Astrocyte (in vitro differentiated cells and primary cell): ENCODE data around the gene COL11A2. TPM values are rescaled to one million over a fixed set of nuclear protein-coding genes. Genes with fewer than 3 reads are reported as not detected.

ENCODE experiments used
- DNase-seq: peaks from one replicate; pipeline ENCODE4 v3.0.0-alpha.2; 2010; ENCODE audit warnings: low read depth
- FAIRE-seq: peaks from 2 replicates; lab custom pipeline; 2011; peaks lifted over from hg19 to GRCh38; lab: Jason Lieb, UNC
- H2AFZ ChIP-seq: 2 replicates; pipeline ENCODE4 v1.6.0; 2012; ENCODE audit warnings: low read depth, low read length, inconsistent platforms
- H3K27ac ChIP-seq: 2 replicates; pipeline ENCODE4 v1.5.1; 2011; ENCODE audit warnings: low read depth, low read length, inconsistent platforms
- H3K27me3 ChIP-seq: 2 replicates; pipeline ENCODE4 v1.6.0; 2011; ENCODE audit warnings: low read length, inconsistent platforms; ENCODE audit not compliant: insufficient read depth
- H3K36me3 ChIP-seq: 2 replicates; pipeline ENCODE4 v1.5.1; 2011; ENCODE audit warnings: low read length, inconsistent platforms; ENCODE audit not compliant: insufficient read depth
- H3K4me1 ChIP-seq: 2 replicates; pipeline ENCODE4 v1.5.1; 2011; ENCODE audit warnings: low read length, inconsistent platforms; ENCODE audit not compliant: insufficient read depth
- H3K4me2 ChIP-seq: 2 replicates; pipeline ENCODE4 v1.6.0; 2012; ENCODE audit warnings: low read length, inconsistent platforms
- H3K4me3 ChIP-seq: 2 replicates; pipeline ENCODE4 v1.5.1; 2011; ENCODE audit warnings: low read depth, mild to moderate bottlenecking, low read length, inconsistent platforms; ENCODE audit not compliant: insufficient read depth
- H3K79me2 ChIP-seq: 2 replicates; pipeline ENCODE4 v1.6.0; 2012; ENCODE audit warnings: mild to moderate bottlenecking, low read length, inconsistent platforms; ENCODE audit not compliant: insufficient read depth
- H3K9ac ChIP-seq: 2 replicates; pipeline ENCODE4 v1.6.0; 2012; ENCODE audit warnings: mild to moderate bottlenecking, low read length, inconsistent platforms
- H3K9me3 ChIP-seq: 2 replicates; pipeline ENCODE4 v1.5.1; 2012; ENCODE audit warnings: low read depth, mild to moderate bottlenecking, low read length, inconsistent platforms; ENCODE audit not compliant: insufficient read depth
- H4K20me1 ChIP-seq: 2 replicates; pipeline ENCODE4 v1.6.0; 2012; ENCODE audit warnings: low read length, inconsistent platforms; ENCODE audit not compliant: insufficient read depth
- H3K27ac Mint-ChIP-seq: one replicate; pipeline ENCODE4 v1.8.0; 2021; ENCODE audit warnings: mild to moderate bottlenecking, mixed read lengths; ENCODE audit not compliant: unreplicated experiment
- H3K27me3 Mint-ChIP-seq: one replicate; pipeline ENCODE4 v1.8.0; 2021; ENCODE audit warnings: low read depth, mixed read lengths; ENCODE audit not compliant: unreplicated experiment
- H3K36me3 Mint-ChIP-seq: one replicate; pipeline ENCODE4 v1.8.0; 2021; ENCODE audit warnings: low read depth, mixed read lengths; ENCODE audit not compliant: unreplicated experiment
- H3K4me1 Mint-ChIP-seq: one replicate; pipeline ENCODE4 v1.8.0; 2021; ENCODE audit warnings: low read depth, mixed read lengths; ENCODE audit not compliant: unreplicated experiment
- H3K4me3 Mint-ChIP-seq: one replicate; pipeline ENCODE4 v1.8.0; 2021; ENCODE audit warnings: mild to moderate bottlenecking, moderate library complexity, mixed read lengths; ENCODE audit not compliant: unreplicated experiment
- H3K9me3 Mint-ChIP-seq: one replicate; pipeline ENCODE4 v1.8.0; 2021; ENCODE audit warnings: mild to moderate bottlenecking, mixed read lengths; ENCODE audit not compliant: unreplicated experiment
- CTCF ChIP-seq: IDR thresholded peaks from 2 replicates; pipeline ENCODE4 v1.5.1; 2011; ENCODE audit warnings: low read depth, mild to moderate bottlenecking, inconsistent platforms, low read length, moderate library complexity; ENCODE audit not compliant: insufficient read depth
- EZH2 ChIP-seq: IDR thresholded peaks from 2 replicates; pipeline ENCODE4 v1.6.1; 2012; ENCODE audit warnings: mild to moderate bottlenecking, low read length, inconsistent platforms; ENCODE audit not compliant: insufficient read depth
- total RNA-seq: library from RNA; stranded (reverse); gene quantifications from 2 replicates; pipeline ENCODE4 v1.2.1, GENCODE V29; 2021

Gene COL11A2
- total RNA-seq, 1 donor from 2014 or later = 1.3 TPM

- H3K4me3 Mint-ChIP-seq = peak within 1 kb of the TSS; percentile 99
- Histone ChIP-seq H3K4me1 (peaks cover 63% of the 10 kb centered on the region), H3K9ac (peak within 1 kb of the TSS; percentile 100), H3K9me3 (no peaks in the 10 kb centered on the region), H3K4me3 (peak within 1 kb of the TSS; percentile 61), H3K4me2 (peak within 1 kb of the TSS; percentile 96), H3K27me3 (no peaks in the 10 kb centered on the region), H4K20me1 (peaks cover 43% of the 10 kb centered on the region), H2AFZ (no peak within 1 kb of the TSS), H3K27ac (peak within 1 kb of the TSS; percentile 96), H3K36me3 (peaks cover 26% of the 10 kb centered on the region), H3K79me2 (peaks cover 64% of the 10 kb centered on the region)
- H3K9me3 Mint-ChIP-seq = peaks cover 5% of the 10 kb centered on the region
- no peak for TF ChIP-seq EZH2
- no peak for TF ChIP-seq CTCF
- H3K4me1 Mint-ChIP-seq = peaks cover 47% of the 10 kb centered on the region
- FAIRE-seq = no peak
- peak within 1 kb of the TSS; percentile 97 for H3K27ac Mint-ChIP-seq
- DNase-seq = peak; percentile 80
- H3K27me3 Mint-ChIP-seq = no peaks in the 10 kb centered on the region
- H3K36me3 Mint-ChIP-seq = peaks cover 27% of the 10 kb centered on the region
These were observed 12.3 kb upstream of the COL11A2 start, which contains the start of gene HSD17B8 for GRCh38 chr6:33204415-33205190. TSS of gene HSD17B8 (plus strand) at chr6:33204655. CDS start at chr6:33204669, 14 bp downstream.

GRCh38 chr6:33204165-33204414 lies 11.8 kb upstream of the COL11A2 start:
- H3K27ac Mint-ChIP-seq = peak overlapping the region; percentile 80

More at GRCh38 chr6:33204165-33204414, 11.8 kb upstream of the COL11A2 start:
- Mint-ChIP-seq H3K27me3 (no peaks in the 10 kb centered on the region), H3K4me3 (peak overlapping the region; percentile 99), H3K36me3 (peaks cover 24% of the 10 kb centered on the region), H3K4me1 (peaks cover 47% of the 10 kb centered on the region), H3K9me3 (peaks cover 5% of the 10 kb centered on the region)
- Histone ChIP-seq H4K20me1 (peaks cover 42% of the 10 kb centered on the region), H3K4me3 (no peak overlapping the region), H3K4me1 (peaks cover 63% of the 10 kb centered on the region), H3K9me3 (no peaks in the 10 kb centered on the region), H2AFZ (no peak overlapping the region), H3K36me3 (peaks cover 25% of the 10 kb centered on the region), H3K27me3 (no peaks in the 10 kb centered on the region), H3K9ac (peak overlapping the region; percentile 100), H3K79me2 (peaks cover 64% of the 10 kb centered on the region), H3K27ac (peak overlapping the region; percentile 96), H3K4me2 (peak overlapping the region; percentile 96)
- no peak for FAIRE-seq
- TF ChIP-seq EZH2 (no peak), CTCF (no peak)
- no peak for DNase-seq
